Mucosa of descending colon (tissue), 3 donors: ENCODE measurements around the gene MYOM3. TPM values are rescaled to one million over a fixed set of nuclear protein-coding genes. Genes with fewer than 3 reads are reported as not detected.

ENCODE experiments used
- ATAC-seq: fragments of 200-7000 bp; cut with Tn5 transposase; one replicate; pipeline ENCODE4 v1.9.1; 2020; ENCODE audit warnings: mild to moderate bottlenecking, moderate library complexity
- DNase-seq, 3 donors: peaks; one replicate each; pipeline ENCODE4 v3.0.0-alpha.2; 2020
- H3K36me3 ChIP-seq: fragments of 200-600 bp; one replicate; pipeline ENCODE4 v1.8.0; 2021; ENCODE audit warnings: low read depth, mild to moderate bottlenecking
- H3K4me1 ChIP-seq: fragments of 200-600 bp; one replicate; pipeline ENCODE4 v1.8.0; 2021; ENCODE audit warnings: low read depth, mild to moderate bottlenecking
- H3K4me3 ChIP-seq: fragments of 200-600 bp; one replicate; pipeline ENCODE4 v1.8.0; 2021; ENCODE audit warnings: mild to moderate bottlenecking
- H3K9me3 ChIP-seq: fragments of 200-600 bp; one replicate; pipeline ENCODE4 v1.8.0; 2021; ENCODE audit warnings: mild to moderate bottlenecking
- intact Hi-C, 2 donors: fragments of 100-400 bp; cut with DNase I in 1 of 2; cut with micrococcal nuclease in 1 of 2; formaldehyde crosslinking; loops; one replicate each; pipeline versions ENCODE4 v1.11.0 to v1.11.1; 2022; cut with DNase I, micrococcal nuclease
- total RNA-seq, 3 donors: library from RNA; stranded (reverse); fragmentation: NEBNext Ultra II Directional in 2 of 3; extraction: Animal tissue kit (Norgen Biotek cat#: 25700) in 2 of 3; gene quantifications; one replicate each; pipeline versions ENCODE4 v1.2.1 to v1.2.4, GENCODE V29; 2021 to 2023
- TF ChIP-seq, protein P1 (sequence below): fragments of 200-600 bp; IDR thresholded peaks from one replicate; pipeline ENCODE4 v1.8.0; 2022; ENCODE audit warnings: antibody characterized with exemption, mild to moderate bottlenecking
- donor health status: DM: no; HTN: no; CAD: no; lungs with moderate emphysema.
- donor health status: DM: no; HTN: no; CAD: no.
- donor health status: DM: no; HTN: yes; CAD: no.

Gene MYOM3
- total RNA-seq, 3 donors from 2014 or later: 2.6 to 3.4 (median 2.7) TPM

GRCh38 chr1:24155011-24155782 is 43.3 kb upstream of the MYOM3 start:
- intact Hi-C loops: no loop called here

GRCh38 chr1:24154215-24154614 is 42.3 kb upstream of the MYOM3 start:
- no peaks in the 10 kb centered on the region for H3K9me3 ChIP-seq
- DNase-seq: no peak
- no peaks in the 10 kb centered on the region for H3K36me3 ChIP-seq
- TF ChIP-seq, protein P1, sequence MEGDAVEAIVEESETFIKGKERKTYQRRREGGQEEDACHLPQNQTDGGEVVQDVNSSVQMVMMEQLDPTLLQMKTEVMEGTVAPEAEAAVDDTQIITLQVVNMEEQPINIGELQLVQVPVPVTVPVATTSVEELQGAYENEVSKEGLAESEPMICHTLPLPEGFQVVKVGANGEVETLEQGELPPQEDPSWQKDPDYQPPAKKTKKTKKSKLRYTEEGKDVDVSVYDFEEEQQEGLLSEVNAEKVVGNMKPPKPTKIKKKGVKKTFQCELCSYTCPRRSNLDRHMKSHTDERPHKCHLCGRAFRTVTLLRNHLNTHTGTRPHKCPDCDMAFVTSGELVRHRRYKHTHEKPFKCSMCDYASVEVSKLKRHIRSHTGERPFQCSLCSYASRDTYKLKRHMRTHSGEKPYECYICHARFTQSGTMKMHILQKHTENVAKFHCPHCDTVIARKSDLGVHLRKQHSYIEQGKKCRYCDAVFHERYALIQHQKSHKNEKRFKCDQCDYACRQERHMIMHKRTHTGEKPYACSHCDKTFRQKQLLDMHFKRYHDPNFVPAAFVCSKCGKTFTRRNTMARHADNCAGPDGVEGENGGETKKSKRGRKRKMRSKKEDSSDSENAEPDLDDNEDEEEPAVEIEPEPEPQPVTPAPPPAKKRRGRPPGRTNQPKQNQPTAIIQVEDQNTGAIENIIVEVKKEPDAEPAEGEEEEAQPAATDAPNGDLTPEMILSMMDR: no peak
- no peak for ATAC-seq
- intact Hi-C loops: no loop called here
- H3K4me3 ChIP-seq: no peak overlapping the region
- peaks cover 4% of the 10 kb centered on the region for H3K4me1 ChIP-seq

More at GRCh38 chr1:24155011-24155782, 43.3 kb upstream of the MYOM3 start:
- ATAC-seq (peak; percentile 53), DNase-seq (peak; percentile 56 to 68 (median 58))
- TF ChIP-seq, protein P1: no peak
- H3K4me3 ChIP-seq: no peak overlapping the region
- H3K4me1 ChIP-seq: peaks cover 4% of the 10 kb centered on the region
- no peaks in the 10 kb centered on the region for H3K9me3 ChIP-seq
- no peaks in the 10 kb centered on the region for H3K36me3 ChIP-seq

DNA sequence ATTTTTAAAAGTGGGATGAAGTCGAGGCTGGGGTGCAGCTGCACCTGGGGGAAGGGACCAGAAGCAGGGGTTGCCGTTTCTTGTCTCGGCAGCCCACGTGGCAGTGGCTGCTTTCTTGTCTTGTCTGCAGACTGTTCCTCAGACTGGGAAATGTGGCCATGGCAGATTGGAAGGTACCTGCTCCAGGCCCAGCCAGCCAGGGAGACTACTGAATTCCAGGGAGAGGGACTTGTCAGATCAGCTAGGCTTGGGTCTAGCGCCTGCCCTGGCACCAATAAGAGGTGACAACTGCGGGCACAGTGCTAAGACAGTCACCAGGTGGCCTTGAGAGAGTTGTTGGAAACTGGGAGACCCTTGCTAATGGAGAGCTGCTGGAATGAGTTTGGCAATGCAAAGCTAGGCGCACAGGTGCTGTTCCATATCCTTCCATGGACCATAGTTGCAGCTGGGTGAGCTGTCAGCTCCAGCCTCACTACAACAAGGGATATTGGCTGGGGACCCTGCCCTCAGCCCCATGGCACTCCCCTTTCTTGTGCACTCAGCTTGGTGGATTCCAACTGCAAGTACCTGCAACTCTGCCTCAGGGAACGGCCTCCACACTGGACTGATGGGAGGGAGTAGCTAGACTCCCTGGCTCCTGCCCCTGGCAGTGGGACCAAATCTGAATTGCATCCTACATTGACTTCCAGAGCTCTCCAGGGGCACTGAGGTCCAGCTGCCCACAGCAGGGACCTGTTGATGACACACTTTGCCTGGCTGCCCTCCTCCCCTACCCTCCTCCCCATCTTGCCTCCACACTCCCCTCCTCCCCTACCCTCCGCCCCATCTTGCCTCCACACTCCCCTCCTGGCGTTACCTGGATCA is 40.9 kb upstream of the MYOM3 start:
- intact Hi-C loops: no loop called here
- TF ChIP-seq, protein P1: no peak
- Histone ChIP-seq H3K36me3 (no peaks in the 10 kb centered on the region), H3K4me3 (no peak overlapping the region), H3K4me1 (peaks cover 4% of the 10 kb centered on the region), H3K9me3 (no peaks in the 10 kb centered on the region)
- no peak for DNase-seq
- no peak for ATAC-seq

DNA sequence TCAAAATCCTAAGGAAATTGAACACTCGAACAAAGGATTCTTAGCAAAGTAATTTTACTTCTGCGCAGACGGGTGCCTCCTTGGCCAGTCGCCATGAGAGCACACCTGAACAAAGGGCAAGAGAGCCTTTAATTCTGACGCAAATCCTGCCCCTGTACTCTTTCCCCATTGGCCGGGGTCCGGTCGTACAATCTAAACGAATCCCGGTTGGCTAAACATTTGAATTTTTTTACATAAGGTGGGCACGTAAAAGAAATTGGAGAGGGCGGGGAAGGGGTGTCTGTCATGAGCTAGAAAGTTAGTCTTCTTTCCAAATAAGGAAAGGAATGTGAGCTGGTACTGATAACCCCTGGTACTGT is 39.2 kb upstream of the MYOM3 start:
- TF ChIP-seq, protein P1: no peak
- intact Hi-C loops: no loop called here
- peak; percentile 79 to 85 (median 83) for DNase-seq
- Histone ChIP-seq H3K36me3 (no peaks in the 10 kb centered on the region), H3K4me3 (no peak overlapping the region), H3K9me3 (no peaks in the 10 kb centered on the region), H3K4me1 (peaks cover 4% of the 10 kb centered on the region)
- peak; percentile 66 for ATAC-seq

DNA sequence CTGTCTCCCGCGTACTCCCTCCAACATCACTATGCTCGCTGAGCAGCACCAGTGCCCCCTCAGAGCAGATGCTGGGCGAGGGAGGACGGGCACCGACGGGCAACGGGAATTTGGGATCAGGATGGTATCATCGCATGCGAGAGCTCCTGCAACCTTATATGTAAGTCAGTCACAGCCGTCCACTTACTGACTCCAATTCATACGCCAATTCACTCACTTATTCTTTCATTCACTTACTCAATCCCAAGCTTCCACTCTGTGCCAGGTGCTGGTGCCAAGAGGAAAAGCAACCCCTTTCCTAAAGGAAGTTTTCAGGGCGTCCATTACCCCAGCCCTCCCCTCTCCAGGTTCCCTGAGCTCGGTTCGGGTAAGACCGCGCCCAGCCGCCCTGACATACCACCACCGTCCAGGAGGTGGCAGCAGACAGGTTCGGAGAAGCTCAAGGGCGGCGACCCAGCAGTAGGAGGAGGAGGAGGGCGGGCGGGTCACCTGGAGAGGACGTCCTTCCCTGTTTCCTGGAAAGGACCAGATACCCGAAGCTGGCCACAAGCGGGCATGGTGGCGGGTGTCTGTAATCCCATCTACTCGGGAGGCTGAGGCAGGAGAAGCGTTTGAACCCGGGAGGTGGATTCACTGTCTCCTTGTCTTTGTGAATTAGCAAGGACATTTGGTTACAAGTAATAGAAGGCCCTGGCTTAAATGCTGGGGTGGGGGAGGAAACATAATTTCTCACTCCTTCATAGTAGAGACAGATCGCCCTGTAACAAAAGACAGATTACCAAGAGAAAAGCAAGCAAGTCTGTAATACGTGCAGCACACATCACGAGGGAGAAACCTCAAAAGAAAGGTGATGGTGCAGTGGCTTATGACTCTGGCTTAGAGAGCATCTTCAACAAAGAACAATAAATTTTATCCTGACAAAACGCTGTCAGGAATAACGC is 38.6 kb upstream of the MYOM3 start:
- intact Hi-C loops: no loop called here
- Histone ChIP-seq H3K9me3 (no peaks in the 10 kb centered on the region), H3K36me3 (no peaks in the 10 kb centered on the region), H3K4me1 (peaks cover 4% of the 10 kb centered on the region), H3K4me3 (no peak overlapping the region)
- TF ChIP-seq, protein P1: peak; percentile 77
- peak; percentile 94 to 99 (median 98) for DNase-seq
- ATAC-seq: peak; percentile 95
